Thoracic aorta (tissue), 2 donors: Measurements from ENCODE around the gene ATP5PD. TPM values are rescaled to one million over a fixed set of nuclear protein-coding genes. Genes with fewer than 3 reads are reported as not detected.

Experiments
- ATAC-seq: fragments of 150-250 bp; one replicate; pipeline ENCODE4 v1.8.0; 2017; ENCODE audit warnings: low read depth; ENCODE audit not compliant: insufficient number of reproducible peaks, low FRiP score
- DNase-seq: peaks from one replicate; pipeline ENCODE4 v3.0.0-alpha.2; 2020; ENCODE audit warnings: low spot score
- H3K27ac ChIP-seq, 2 donors: fragments of 200-600 bp; sonication (generic); 1 replicate in 1 of 2; 2 replicates in 1 of 2; pipeline ENCODE4 v1.5.1; 2016; ENCODE audit warnings: mild to moderate bottlenecking in 2 of 2, moderate library complexity in 2 of 2
- H3K27me3 ChIP-seq: fragments of 200-600 bp; sonication (generic); replicated peaks from 2 replicates; pipeline ENCODE4 v1.6.0; 2016; ENCODE audit warnings: mild to moderate bottlenecking; ENCODE audit not compliant: insufficient read depth
- H3K36me3 ChIP-seq: fragments of 200-600 bp; sonication (generic); one replicate; pipeline ENCODE4 v1.5.1; 2016
- H3K4me1 ChIP-seq, 2 donors: fragments of 200-600 bp; sonication (generic); 1 replicate in 1 of 2; 2 replicates in 1 of 2; pipeline versions ENCODE4 v1.5.1 to v1.6.0; 2016; ENCODE audit warnings: low read depth in 2 of 2, mild to moderate bottlenecking in 1 of 2; ENCODE audit not compliant: control insufficient read depth in 1 of 2
- H3K4me3 ChIP-seq: fragments of 200-600 bp; sonication (generic); 2 replicates; pipeline ENCODE4 v1.5.1; 2016; ENCODE audit warnings: mild to moderate bottlenecking
- H3K9me3 ChIP-seq: fragments of 200-600 bp; sonication (generic); 2 replicates; pipeline ENCODE4 v1.5.1; 2016
- CTCF ChIP-seq: fragments of 200-600 bp; sonication (generic); IDR thresholded peaks from one replicate; pipeline ENCODE4 v1.5.1; 2019; ENCODE audit warnings: antibody characterized with exemption
- total RNA-seq, 2 donors: library from RNA; depleted of rRNA; stranded (reverse); fragments of >200 nt; gene quantifications; one replicate each; pipeline versions ENCODE4 v1.1.0 to v1.2.3, GENCODE V29; 2016

The ATP5PD gene
- total RNA-seq, 2 donors from 2014 or later: 109 to 189 TPM

DNA sequence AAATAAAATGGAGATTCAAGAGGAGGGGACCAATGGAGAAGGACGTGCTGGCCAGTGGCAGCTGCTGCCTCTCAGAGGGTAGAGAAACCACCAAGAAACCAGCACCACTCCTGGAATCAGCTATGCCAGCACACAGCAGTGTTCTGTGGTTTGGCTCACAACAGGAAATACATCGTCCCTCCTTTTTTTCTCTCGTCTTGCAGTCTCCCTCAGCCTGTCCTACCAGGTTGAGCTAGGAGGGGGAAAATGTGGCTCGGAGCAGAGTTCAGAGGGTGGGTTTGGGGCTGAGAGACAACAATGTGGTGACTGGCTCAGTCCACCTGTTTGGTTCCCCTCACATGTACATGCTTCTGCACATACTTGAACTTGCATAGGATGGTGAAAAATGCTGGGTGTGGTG is 21.1 kb upstream of the ATP5PD start:
- Histone ChIP-seq H3K4me1 (no peaks in the 10 kb centered on the region), H3K27ac (no peak overlapping the region), H3K9me3 (no peaks in the 10 kb centered on the region), H3K27me3 (no peaks in the 10 kb centered on the region), H3K4me3 (no peak overlapping the region), H3K36me3 (peaks cover 28% of the 10 kb centered on the region)
- ATAC-seq: no peak
- DNase-seq: no peak
- TF ChIP-seq CTCF: no peak

GRCh38 chr17:75065562-75066151 is 18.9 kb upstream of the ATP5PD start:
- no peaks in the 10 kb centered on the region for H3K4me1 ChIP-seq
- no peaks in the 10 kb centered on the region for H3K9me3 ChIP-seq
- DNase-seq (no peak), ATAC-seq (no peak)
- no peak overlapping the region for H3K4me3 ChIP-seq
- H3K27ac ChIP-seq: no peak overlapping the region
- no peak for TF ChIP-seq CTCF
- H3K27me3 ChIP-seq: no peaks in the 10 kb centered on the region
- H3K36me3 ChIP-seq: peaks cover 50% of the 10 kb centered on the region

GRCh38 chr17:75064867-75065561 is 18.2 kb upstream of the ATP5PD start:
- Histone ChIP-seq H3K36me3 (peaks cover 56% of the 10 kb centered on the region), H3K9me3 (no peaks in the 10 kb centered on the region), H3K4me1 (no peaks in the 10 kb centered on the region), H3K4me3 (no peak overlapping the region), H3K27me3 (no peaks in the 10 kb centered on the region), H3K27ac (no peak overlapping the region)
- TF ChIP-seq CTCF: no peak
- ATAC-seq: no peak
- DNase-seq: no peak

GRCh38 chr17:75064460-75064859 is 17.7 kb upstream of the ATP5PD start:
- H3K9me3 ChIP-seq: no peaks in the 10 kb centered on the region
- TF ChIP-seq CTCF: no peak
- peaks cover 56% of the 10 kb centered on the region for H3K36me3 ChIP-seq
- DNase-seq (no peak), ATAC-seq (no peak)
- H3K4me1 ChIP-seq: no peaks in the 10 kb centered on the region
- H3K27ac ChIP-seq: no peak overlapping the region
- H3K27me3 ChIP-seq: no peaks in the 10 kb centered on the region
- H3K4me3 ChIP-seq: no peak overlapping the region

DNA sequence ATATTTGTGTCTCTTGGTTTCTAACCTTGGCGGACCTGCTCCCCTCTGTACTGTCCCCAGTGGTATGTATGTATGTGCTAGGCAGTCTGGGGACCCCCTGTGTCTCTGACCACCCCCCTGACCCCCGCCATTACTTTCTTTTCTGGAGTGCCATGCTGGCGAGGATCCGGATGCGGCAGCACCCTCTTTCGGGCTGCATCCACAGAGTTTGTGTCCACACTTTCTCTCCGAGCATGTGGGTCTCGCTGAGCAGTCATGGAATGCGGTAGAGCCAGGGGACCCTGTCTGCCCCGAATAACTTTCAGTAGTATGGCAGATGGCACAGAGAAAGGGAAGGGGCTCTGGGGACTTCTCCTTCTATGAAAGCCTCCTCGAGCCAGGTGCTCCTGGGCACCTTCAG is 17.3 kb upstream of the ATP5PD start:
- no peak for DNase-seq
- peaks cover 56% of the 10 kb centered on the region for H3K36me3 ChIP-seq
- no peaks in the 10 kb centered on the region for H3K27me3 ChIP-seq
- no peak overlapping the region for H3K4me3 ChIP-seq
- TF ChIP-seq CTCF: no peak
- ATAC-seq: no peak
- H3K9me3 ChIP-seq: no peaks in the 10 kb centered on the region
- no peaks in the 10 kb centered on the region for H3K4me1 ChIP-seq
- no peak overlapping the region for H3K27ac ChIP-seq
